PC-9 (cell line): ENCODE data around the gene EYS. TPM values are rescaled to one million over a fixed set of nuclear protein-coding genes. Genes with fewer than 3 reads are reported as not detected.

Experiments
- BruUV-seq: library from RNA; stranded (reverse); fragments of 400-500 nt; replicated peaks from 2 replicates; lab custom pipeline; 2021; lab: Mats Ljungman, UMichigan
- CTCF ChIA-PET: fragments of 300-600 bp; sonication (Branson Sonifier 250); formaldehyde crosslinking; loops from one replicate; lab custom pipeline; 2022; ENCODE audit warnings: antibody characterized with exemption; lab: Charles Lee
- POLR2A ChIA-PET: fragments of 300-600 bp; sonication (Branson Sonifier 250); formaldehyde crosslinking; loops from one replicate; lab custom pipeline; 2022; ENCODE audit warnings: antibody characterized with exemption; ENCODE audit not compliant: unreplicated experiment; lab: Charles Lee
- DNase-seq, 2 experiments: peaks; one replicate each; pipeline versions ENCODE4 v3.0.0 to v3.0.0-alpha.2; 2015 to 2022; ENCODE audit warnings: mixed read lengths in 1 of 2
- H2AFZ ChIP-seq: fragments of 200-600 bp; sonication (generic); 2 replicates; pipeline ENCODE4 v1.8.1; 2017; ENCODE audit warnings: antibody characterized with exemption
- H3F3A ChIP-seq: fragments of 200-600 bp; sonication (generic); 2 replicates; pipeline ENCODE4 v1.8.1; 2017; ENCODE audit warnings: antibody characterized with exemption, mild to moderate bottlenecking, low read depth; ENCODE audit not compliant: insufficient read depth
- H3K27ac ChIP-seq: fragments of 200-600 bp; sonication (generic); 2 replicates; pipeline ENCODE4 v1.6.1; 2016; ENCODE audit warnings: mixed run types
- H3K27me3 ChIP-seq: fragments of 200-600 bp; sonication (generic); 2 replicates; pipeline ENCODE4 v1.6.1; 2016; ENCODE audit warnings: low read depth, mixed run types; ENCODE audit not compliant: insufficient read depth
- H3K36me3 ChIP-seq: fragments of 200-600 bp; sonication (generic); 2 replicates; pipeline ENCODE4 v1.6.1; 2016; ENCODE audit warnings: low read depth, mixed run types
- H3K4me1 ChIP-seq: fragments of 200-600 bp; sonication (generic); replicated peaks from 2 replicates; pipeline ENCODE4 v1.6.1; 2016; ENCODE audit warnings: mixed run types; ENCODE audit not compliant: insufficient read depth
- H3K4me2 ChIP-seq: fragments of 200-600 bp; sonication (generic); 2 replicates; pipeline ENCODE4 v1.6.1; 2017; ENCODE audit warnings: mixed run types
- H3K4me3 ChIP-seq: fragments of 200-600 bp; sonication (generic); 2 replicates; pipeline ENCODE4 v1.6.1; 2016; ENCODE audit warnings: mixed run types
- H3K79me2 ChIP-seq: fragments of 200-600 bp; sonication (generic); 2 replicates; pipeline ENCODE4 v1.6.1; 2017; ENCODE audit warnings: low read depth, mixed run types
- H3K9me2 ChIP-seq: fragments of 200-600 bp; sonication (generic); 2 replicates; pipeline ENCODE4 v1.8.1; 2017; ENCODE audit warnings: mild to moderate bottlenecking; ENCODE audit not compliant: insufficient read depth
- H3K9me3 ChIP-seq: fragments of 200-600 bp; sonication (generic); 2 replicates; pipeline ENCODE4 v1.8.1; 2016; ENCODE audit warnings: low read depth; ENCODE audit not compliant: insufficient read depth
- H4K20me1 ChIP-seq: fragments of 200-600 bp; sonication (generic); 2 replicates; pipeline ENCODE4 v1.8.1; 2017; ENCODE audit not compliant: insufficient read depth
- CTCF ChIP-seq: fragments of 200-600 bp; sonication (generic); conservative IDR thresholded peaks from 2 replicates; pipeline ENCODE4 v1.6.1; 2017; ENCODE audit warnings: mixed run types, antibody characterized with exemption, mild to moderate bottlenecking, moderate library complexity
- EZH2 ChIP-seq: fragments of 200-600 bp; sonication (generic); IDR thresholded peaks from 2 replicates; pipeline ENCODE4 v1.8.0; 2017; ENCODE audit warnings: antibody characterized with exemption, low read depth
- intact Hi-C: fragments of 100-400 bp; cut with micrococcal nuclease; formaldehyde crosslinking; loops from one replicate; pipeline ENCODE4 v1.10.0; 2022; ENCODE audit not compliant: unreplicated experiment
- total RNA-seq: library from RNA; stranded (reverse); gene quantifications from 2 replicates; pipeline ENCODE4 v1.2.3, GENCODE V29; 2021

Gene EYS
- total RNA-seq, 1 experiment from 2014 or later = not detected

GRCh38 chr6:65416621-65417020 is 290.4 kb downstream of the EYS start:
- no peak overlapping the region for H3K4me2 ChIP-seq
- intact Hi-C loops = no loop called here
- no peak overlapping the region for H2AFZ ChIP-seq
- no peaks in the 10 kb centered on the region for H3K36me3 ChIP-seq
- H3K79me2 ChIP-seq = no peaks in the 10 kb centered on the region
- no peaks in the 10 kb centered on the region for H4K20me1 ChIP-seq
- H3K27me3 ChIP-seq = no peaks in the 10 kb centered on the region
- no peak for DNase-seq
- no peaks in the 10 kb centered on the region for H3F3A ChIP-seq
- no peaks in the 10 kb centered on the region for H3K9me2 ChIP-seq
- TF ChIP-seq CTCF = no peak
- no peak for TF ChIP-seq EZH2
- H3K27ac ChIP-seq = no peak overlapping the region
- H3K9me3 ChIP-seq = no peaks in the 10 kb centered on the region
- CTCF ChIA-PET = no interaction called here
- H3K4me1 ChIP-seq = no peaks in the 10 kb centered on the region
- no TSS peak for BruUV-seq
- no peak overlapping the region for H3K4me3 ChIP-seq
- POLR2A ChIA-PET = no interaction called here

GRCh38 chr6:65410309-65410708 is 296.7 kb downstream of the EYS start:
- ChIA-PET CTCF (no interaction called here), POLR2A (no interaction called here)
- no peaks in the 10 kb centered on the region for H3K27me3 ChIP-seq
- intact Hi-C loops = no loop called here
- no peak overlapping the region for H2AFZ ChIP-seq
- no peak overlapping the region for H3K4me3 ChIP-seq
- H3K4me2 ChIP-seq = no peak overlapping the region
- no peak for DNase-seq
- H4K20me1 ChIP-seq = no peaks in the 10 kb centered on the region
- no peaks in the 10 kb centered on the region for H3K36me3 ChIP-seq
- no peak overlapping the region for H3K27ac ChIP-seq
- TF ChIP-seq CTCF = no peak
- TF ChIP-seq EZH2 = no peak
- no peaks in the 10 kb centered on the region for H3K4me1 ChIP-seq
- no peaks in the 10 kb centered on the region for H3K9me2 ChIP-seq
- H3K9me3 ChIP-seq = no peaks in the 10 kb centered on the region
- BruUV-seq = no TSS peak
- no peaks in the 10 kb centered on the region for H3K79me2 ChIP-seq
- H3F3A ChIP-seq = no peaks in the 10 kb centered on the region

GRCh38 chr6:65402564-65402963 is 304.5 kb downstream of the EYS start:
- TF ChIP-seq EZH2 (no peak), CTCF (no peak)
- H3F3A ChIP-seq = no peaks in the 10 kb centered on the region
- no peaks in the 10 kb centered on the region for H3K9me2 ChIP-seq
- BruUV-seq = no TSS peak
- ChIA-PET POLR2A (no interaction called here), CTCF (no interaction called here)
- no peak overlapping the region for H2AFZ ChIP-seq
- 0 out of 2 replicates have a peak, but pooled peaks cover 3% of the 10 kb centered on the region for H3K9me3 ChIP-seq
- H3K27ac ChIP-seq = no peak overlapping the region
- no peaks in the 10 kb centered on the region for H3K27me3 ChIP-seq
- no peak for DNase-seq
- no peak overlapping the region for H3K4me3 ChIP-seq
- H4K20me1 ChIP-seq = no peaks in the 10 kb centered on the region
- no peak overlapping the region for H3K4me2 ChIP-seq
- H3K79me2 ChIP-seq = no peaks in the 10 kb centered on the region
- intact Hi-C loops = no loop called here
- no peaks in the 10 kb centered on the region for H3K4me1 ChIP-seq
- H3K36me3 ChIP-seq = no peaks in the 10 kb centered on the region
